Parathyroid adenoma (tissue), 2 donors: ENCODE results near the gene NOL12.
A peak's percentile ranks its signal among the peaks of the same experiment; 100 is the strongest.
"Not testable (repeated sequence)": the region's sequence is repeated elsewhere in the genome, so short reads cannot be mapped to it uniquely, and the experiment has no call there.

ENCODE experiments used
- H2AFZ ChIP-seq: fragments of 300-600 bp; sonication (generic); one replicate; pipeline ENCODE4 v1.7.0; 2017; ENCODE audit warnings: antibody characterized with exemption, mild to moderate bottlenecking
- H3K27ac ChIP-seq: fragments of 300-600 bp; sonication (generic); one replicate; pipeline ENCODE4 v1.7.0; 2017
- H3K27me3 ChIP-seq: fragments of 300-600 bp; sonication (generic); one replicate; pipeline ENCODE4 v1.7.0; 2017; ENCODE audit warnings: low read length; ENCODE audit not compliant: control insufficient read depth, insufficient read depth
- H3K36me3 ChIP-seq: fragments of 300-600 bp; sonication (generic); one replicate; pipeline ENCODE4 v1.7.0; 2017; ENCODE audit warnings: low read length; ENCODE audit not compliant: control insufficient read depth, insufficient read depth
- H3K4me1 ChIP-seq: fragments of 300-600 bp; sonication (generic); one replicate; pipeline ENCODE4 v1.7.0; 2017; ENCODE audit warnings: control low read depth
- H3K4me2 ChIP-seq: fragments of 300-600 bp; sonication (generic); one replicate; pipeline ENCODE4 v1.7.0; 2017; ENCODE audit warnings: low read length
- H3K4me3 ChIP-seq: fragments of 300-600 bp; sonication (generic); one replicate; pipeline ENCODE4 v1.7.0; 2017; ENCODE audit warnings: low read depth, low read length
- H3K79me2 ChIP-seq: fragments of 300-600 bp; sonication (generic); one replicate; pipeline ENCODE4 v1.7.0; 2017; ENCODE audit warnings: control low read depth
- H3K9ac ChIP-seq: fragments of 300-600 bp; sonication (generic); one replicate; pipeline ENCODE4 v1.7.0; 2017; ENCODE audit warnings: mild to moderate bottlenecking
- H3K9me3 ChIP-seq: fragments of 300-600 bp; sonication (generic); one replicate; pipeline ENCODE4 v1.7.0; 2017; ENCODE audit warnings: low read length; ENCODE audit not compliant: control insufficient read depth
- CTCF ChIP-seq: fragments of 300-600 bp; sonication (generic); IDR thresholded peaks from one replicate; pipeline ENCODE4 v1.7.0; 2017; ENCODE audit warnings: antibody characterized with exemption, mild to moderate bottlenecking
- donor health status: primary hyperparathyroidism.

Gene NOL12

DNA sequence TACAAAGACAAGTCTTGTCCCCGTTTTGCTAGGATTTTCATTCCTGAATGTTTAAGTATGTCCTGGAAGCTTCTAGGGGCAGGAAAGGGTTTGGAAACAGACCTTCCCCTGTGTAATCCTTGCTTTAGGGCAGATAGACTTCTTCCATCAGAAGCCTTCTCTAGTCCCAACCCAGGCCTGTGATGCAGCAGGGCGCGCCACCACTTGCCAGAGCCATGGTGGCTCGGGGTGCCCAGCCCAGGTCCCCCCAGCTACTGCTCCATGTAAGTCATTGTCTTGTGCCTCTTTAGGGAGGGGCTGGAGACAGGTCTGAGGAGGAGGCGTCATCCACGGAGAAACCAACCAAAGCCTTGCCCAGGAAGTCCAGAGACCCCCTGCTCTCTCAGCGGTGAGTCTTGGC, 4.3 kb downstream of the NOL12 start:
- no peaks in the 10 kb centered on the region for H3K36me3 ChIP-seq
- no peak overlapping the region for H3K4me2 ChIP-seq

GRCh38 chr22:37690901-37691504, 4.9 kb downstream of the NOL12 start:
- TF ChIP-seq CTCF: no peak
- no peak overlapping the region for H3K27ac ChIP-seq
- no peaks in the 10 kb centered on the region for H3K4me1 ChIP-seq
- H2AFZ ChIP-seq: no peak overlapping the region
- H3K79me2 ChIP-seq: no peaks in the 10 kb centered on the region
- no peaks in the 10 kb centered on the region for H3K36me3 ChIP-seq
- H3K9ac ChIP-seq: no peak overlapping the region
- H3K9me3 ChIP-seq: no peaks in the 10 kb centered on the region
- H3K4me3 ChIP-seq: no peak overlapping the region
- no peak overlapping the region for H3K4me2 ChIP-seq
- H3K27me3 ChIP-seq: no peaks in the 10 kb centered on the region

More for the DNA sequence above, 4.3 kb downstream of the NOL12 start:
- no peaks in the 10 kb centered on the region for H3K4me1 ChIP-seq
- no peak overlapping the region for H3K4me3 ChIP-seq
- H2AFZ ChIP-seq: no peak overlapping the region
- H3K9ac ChIP-seq: no peak overlapping the region
- TF ChIP-seq CTCF: no peak
- H3K27ac ChIP-seq: no peak overlapping the region
- no peaks in the 10 kb centered on the region for H3K79me2 ChIP-seq
- no peaks in the 10 kb centered on the region for H3K9me3 ChIP-seq
- no peaks in the 10 kb centered on the region for H3K27me3 ChIP-seq

- Histone ChIP-seq H3K4me1 (no peaks in the 10 kb centered on the region), H3K27ac (no peak overlapping the region), H3K9me3 (no peaks in the 10 kb centered on the region), H3K79me2 (no peaks in the 10 kb centered on the region), H3K27me3 (no peaks in the 10 kb centered on the region), H3K36me3 (no peaks in the 10 kb centered on the region), H3K9ac (no peak overlapping the region), H3K4me2 (no peak overlapping the region), H2AFZ (no peak overlapping the region), H3K4me3 (no peak overlapping the region)
- no peak for TF ChIP-seq CTCF
Measured at GRCh38 chr22:37692627-37693285, 6.6 kb downstream of the NOL12 start.

GRCh38 chr22:37694131-37694530, 8.0 kb downstream of the NOL12 start:
- not testable (repeated sequence) for H3K27me3 ChIP-seq, H3K9ac ChIP-seq, H3K4me1 ChIP-seq, H3K9me3 ChIP-seq, H3K4me3 ChIP-seq, H2AFZ ChIP-seq, H3K27ac ChIP-seq, H3K4me2 ChIP-seq, H3K79me2 ChIP-seq, H3K36me3 ChIP-seq

DNA sequence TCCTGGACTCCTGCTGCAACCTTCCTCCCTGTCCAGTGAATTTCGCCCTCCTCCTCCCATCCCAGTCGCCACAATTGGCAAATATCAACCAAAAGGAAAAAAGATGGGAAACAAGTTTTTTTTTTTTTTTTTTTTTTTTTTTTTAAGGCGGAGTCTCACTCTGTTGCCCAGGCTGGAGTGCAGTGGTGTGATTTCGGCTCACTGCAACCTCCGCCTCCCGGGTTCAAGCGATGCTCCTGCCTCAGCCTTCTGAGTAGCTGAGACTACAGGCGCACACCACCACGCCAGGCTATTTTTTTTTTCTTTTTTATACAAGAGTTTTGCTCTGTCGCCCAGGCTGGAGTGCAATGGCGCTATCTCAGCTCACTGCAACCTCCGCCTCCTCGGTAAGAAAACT, 10.1 kb downstream of the NOL12 start:
- not testable (repeated sequence) for H3K9me3 ChIP-seq, H3K27ac ChIP-seq, H3K4me1 ChIP-seq, H3K36me3 ChIP-seq, H3K79me2 ChIP-seq, H3K27me3 ChIP-seq, H3K9ac ChIP-seq
- Histone ChIP-seq H2AFZ (peak overlapping the region; percentile 38), H3K4me2 (peak overlapping the region; percentile 47), H3K4me3 (peak overlapping the region; percentile 11)
